ENCODE results near the gene WDR70. TPM values are rescaled to one million over a fixed set of nuclear protein-coding genes. Genes with fewer than 3 reads are reported as not detected.
"Not testable (repeated sequence)": the region's sequence is repeated elsewhere in the genome, so short reads cannot be mapped to it uniquely, and the experiment has no call there.

WDR70 gene
- total RNA-seq, 2 experiments from 2014 or later, result 24.5 to 34.6 TPM

DNA sequence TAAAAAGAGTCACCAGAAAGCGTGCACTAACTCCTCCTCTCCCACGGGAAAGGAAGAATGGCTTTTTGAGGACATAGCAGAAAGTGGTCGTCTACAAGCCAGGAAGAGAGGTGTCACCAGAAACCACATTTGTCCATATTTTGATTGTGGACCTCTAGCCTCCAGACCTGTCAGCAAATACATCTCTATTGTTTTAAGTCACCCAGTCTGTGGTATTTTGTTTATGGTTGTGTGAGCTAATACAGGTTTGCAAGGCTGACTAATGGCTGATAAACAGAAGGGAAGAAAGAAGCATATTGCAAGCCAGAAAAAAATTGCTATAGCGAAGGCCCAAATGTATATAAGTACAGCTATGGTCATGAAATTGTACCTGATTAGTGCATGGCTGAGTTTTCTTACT lies 21.4 kb downstream of the WDR70 start:
- Histone ChIP-seq H3K27me3 (ENCODE audit: control insufficient read depth in 1 of 2, insufficient read depth in 2 of 2, low read length in 2 of 2) (no peaks in the 10 kb centered on the region), H3K9me3 (ENCODE audit: control insufficient read depth in 1 of 2, insufficient read depth in 1 of 2, low read length in 2 of 2) (no peaks in the 10 kb centered on the region), H3K27ac (ENCODE audit: low read depth in 1 of 2, low read length in 2 of 2) (no peak overlapping the region), H3K4me3 (ENCODE audit: low read length) (no peak overlapping the region), H3K36me3 (ENCODE audit: insufficient read depth, low read length) (peaks cover 57% of the 10 kb centered on the region), H3K4me1 (ENCODE audit: insufficient read depth, low read length) (no peaks in the 10 kb centered on the region)
- peaks cover 4% of the 10 kb centered on the region for H3K4me1 Mint-ChIP-seq (ENCODE audit: low read depth)
- POLR2A ChIA-PET, result no interaction called here
- ATAC-seq (ENCODE audit: poor library complexity), result no peak
- H3K4me3 Mint-ChIP-seq, result no peak overlapping the region
- no peaks in the 10 kb centered on the region for H3K9me3 Mint-ChIP-seq
- no peak overlapping the region for H3K27ac Mint-ChIP-seq
- intact Hi-C loops (cut with DNase I, micrococcal nuclease), result no loop called here
- peaks cover 68% of the 10 kb centered on the region for H3K36me3 Mint-ChIP-seq (ENCODE audit: low read depth)
- DNase-seq, result no peak
- no peaks in the 10 kb centered on the region for H3K27me3 Mint-ChIP-seq
- CTCF ChIA-PET, result interaction anchor here (0.7 to 1.8 kb wide), 2 partner anchors 21 to 323 kb away, joined by 3 to 5 read pairs; partner anchors contain the start of gene WDR70
- no peak for TF ChIP-seq CTCF (IDR thresholded peaks at IDR 0.05)

- H3K27me3 Mint-ChIP-seq, result no peaks in the 10 kb centered on the region
- peaks cover 21% of the 10 kb centered on the region for H3K36me3 ChIP-seq (ENCODE audit: insufficient read depth, low read length)
- ChIA-PET CTCF (interaction anchor here (1.0 to 1.3 kb wide), 3 partner anchors 11 to 41 kb away, joined by 3 to 5 read pairs (median 4); partner anchors contain the start of gene NUP155), POLR2A (interaction anchor here (0.7 to 1.2 kb wide), 2 partner anchors 41 to 1396 kb away, joined by 3 to 4 read pairs; partner anchors contain the start of gene NUP155)
- ATAC-seq (ENCODE audit: poor library complexity), result no peak
- no peak for TF ChIP-seq CTCF (IDR thresholded peaks at IDR 0.05)
- H3K4me1 ChIP-seq (ENCODE audit: insufficient read depth, low read length), result no peaks in the 10 kb centered on the region
- peaks cover 37% of the 10 kb centered on the region for H3K36me3 Mint-ChIP-seq (ENCODE audit: low read depth)
- no peak overlapping the region for H3K27ac ChIP-seq (ENCODE audit: low read depth in 1 of 2, low read length in 2 of 2)
- no peak overlapping the region for H3K4me3 ChIP-seq (ENCODE audit: low read length)
- H3K27me3 ChIP-seq (ENCODE audit: control insufficient read depth in 1 of 2, insufficient read depth in 2 of 2, low read length in 2 of 2), result no peaks in the 10 kb centered on the region
- no peak overlapping the region for H3K4me3 Mint-ChIP-seq
- no peak for DNase-seq
- no peaks in the 10 kb centered on the region for H3K9me3 Mint-ChIP-seq
- H3K27ac Mint-ChIP-seq, result no peak overlapping the region
- no peaks in the 10 kb centered on the region for H3K4me1 Mint-ChIP-seq (ENCODE audit: low read depth)
- no peaks in the 10 kb centered on the region for H3K9me3 ChIP-seq (ENCODE audit: control insufficient read depth in 1 of 2, insufficient read depth in 1 of 2, low read length in 2 of 2)
- intact Hi-C loops (cut with DNase I, micrococcal nuclease), result no loop called here
Observed at GRCh38 chr5:37412515-37412914, 33.4 kb downstream of the WDR70 start.

DNA sequence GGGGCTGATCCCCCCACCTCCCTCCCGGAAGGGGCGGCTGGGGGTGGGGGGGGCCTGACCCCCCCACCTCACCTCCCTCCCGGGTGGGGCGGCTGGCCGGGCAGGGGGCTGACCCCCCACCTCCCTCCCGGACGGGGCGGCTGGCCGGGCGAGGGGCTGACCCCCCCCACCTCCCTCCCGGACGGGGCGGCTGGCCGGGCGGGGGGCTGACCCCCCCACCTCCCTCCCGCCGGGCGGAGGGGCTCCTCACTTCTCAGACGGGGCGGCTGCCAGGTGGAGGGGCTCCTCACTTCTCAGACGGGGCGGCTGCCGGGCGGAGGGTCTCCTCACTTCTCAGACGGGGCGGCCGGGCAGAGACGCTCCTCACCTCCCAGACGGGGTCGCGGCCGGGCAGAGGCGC lies 36.3 kb downstream of the WDR70 start:
- H3K36me3 ChIP-seq (ENCODE audit: insufficient read depth, low read length), result peaks cover 12% of the 10 kb centered on the region
- H3K4me3 ChIP-seq (ENCODE audit: low read length); ATAC-seq (ENCODE audit: poor library complexity); H3K27me3 Mint-ChIP-seq; intact Hi-C loops (cut with DNase I, micrococcal nuclease); H3K9me3 ChIP-seq (ENCODE audit: control insufficient read depth in 1 of 2, insufficient read depth in 1 of 2, low read length in 2 of 2); DNase-seq; H3K4me1 Mint-ChIP-seq (ENCODE audit: low read depth); H3K27me3 ChIP-seq (ENCODE audit: control insufficient read depth in 1 of 2, insufficient read depth in 2 of 2, low read length in 2 of 2); CTCF ChIA-PET; H3K27ac ChIP-seq (ENCODE audit: low read depth in 1 of 2, low read length in 2 of 2); H3K9me3 Mint-ChIP-seq; H3K4me3 Mint-ChIP-seq; H3K27ac Mint-ChIP-seq; H3K4me1 ChIP-seq (ENCODE audit: insufficient read depth, low read length); POLR2A ChIA-PET: not testable (repeated sequence)
- peaks cover 31% of the 10 kb centered on the region for H3K36me3 Mint-ChIP-seq (ENCODE audit: low read depth)

- no peak for TF ChIP-seq CTCF (IDR thresholded peaks at IDR 0.05)
- no peaks in the 10 kb centered on the region for H3K4me1 Mint-ChIP-seq (ENCODE audit: low read depth)
- H3K27me3 Mint-ChIP-seq, result no peaks in the 10 kb centered on the region
- ATAC-seq (ENCODE audit: poor library complexity) (no peak), DNase-seq (no peak)
- Histone ChIP-seq H3K9me3 (ENCODE audit: control insufficient read depth in 1 of 2, insufficient read depth in 1 of 2, low read length in 2 of 2) (no peaks in the 10 kb centered on the region), H3K27me3 (ENCODE audit: control insufficient read depth in 1 of 2, insufficient read depth in 2 of 2, low read length in 2 of 2) (no peaks in the 10 kb centered on the region), H3K27ac (ENCODE audit: low read depth in 1 of 2, low read length in 2 of 2) (no peak overlapping the region), H3K4me3 (ENCODE audit: low read length) (no peak overlapping the region), H3K4me1 (ENCODE audit: insufficient read depth, low read length) (no peaks in the 10 kb centered on the region), H3K36me3 (ENCODE audit: insufficient read depth, low read length) (peaks cover 15% of the 10 kb centered on the region)
- no peak overlapping the region for H3K27ac Mint-ChIP-seq
- ChIA-PET CTCF (interaction anchor here (0.5 kb wide), 1 partner anchor 156 kb away, joined by 3 read pairs; no protein-coding TSS in a partner anchor), POLR2A (no interaction called here)
- H3K4me3 Mint-ChIP-seq, result no peak overlapping the region
- intact Hi-C loops (cut with DNase I, micrococcal nuclease), result no loop called here
- H3K36me3 Mint-ChIP-seq (ENCODE audit: low read depth), result peaks cover 42% of the 10 kb centered on the region
- no peaks in the 10 kb centered on the region for H3K9me3 Mint-ChIP-seq
Observed at GRCh38 chr5:37417347-37417746, 38.2 kb downstream of the WDR70 start.
